H9 (cell line): Measurements from ENCODE around the gene CCNQ. TPM values are rescaled to one million over a fixed set of nuclear protein-coding genes. Genes with fewer than 3 reads are reported as not detected.

Experiments
- DNase-seq: peaks from one replicate; pipeline ENCODE4 v3.0.0-alpha.2; 2017
- H2AFZ ChIP-seq: one replicate; pipeline ENCODE4 v1.6.1; 2013; ENCODE audit warnings: mild to moderate bottlenecking, low read length, control low read depth, moderate library complexity
- H2AK5ac ChIP-seq: 2 replicates; pipeline ENCODE4 v1.6.1; 2013; ENCODE audit warnings: low read length, control low read depth, mixed read lengths; ENCODE audit not compliant: insufficient read length
- H2BK120ac ChIP-seq: one replicate; pipeline ENCODE4 v1.6.1; 2013; ENCODE audit warnings: low read depth, mild to moderate bottlenecking, low read length, control low read depth, inconsistent platforms; ENCODE audit not compliant: poor library complexity, severe bottlenecking
- H2BK12ac ChIP-seq: 2 replicates; pipeline ENCODE4 v1.6.1; 2013; ENCODE audit warnings: low read length, control low read depth, mixed read lengths, low read depth; ENCODE audit not compliant: insufficient read length
- H2BK15ac ChIP-seq: 2 replicates; pipeline ENCODE4 v1.6.1; 2013; ENCODE audit warnings: low read depth, low read length, control low read depth
- H2BK20ac ChIP-seq: one replicate; pipeline ENCODE4 v1.6.1; 2013; ENCODE audit warnings: low read depth, mild to moderate bottlenecking, low read length, control low read depth, inconsistent platforms; ENCODE audit not compliant: poor library complexity, severe bottlenecking
- H2BK5ac ChIP-seq: 2 replicates; pipeline ENCODE4 v1.6.1; 2013; ENCODE audit warnings: low read length, control low read depth, mixed read lengths; ENCODE audit not compliant: insufficient read length
- H3K14ac ChIP-seq: 2 replicates; pipeline ENCODE4 v1.6.1; 2013; ENCODE audit warnings: low read length, control low read depth; ENCODE audit not compliant: insufficient read depth
- H3K18ac ChIP-seq: 2 replicates; pipeline ENCODE4 v1.6.1; 2013; ENCODE audit warnings: low read depth, mild to moderate bottlenecking, mixed read lengths, low read length, control low read depth; ENCODE audit not compliant: insufficient read length
- H3K23ac ChIP-seq: 2 replicates; pipeline ENCODE4 v1.6.1; 2013; ENCODE audit warnings: low read length, control low read depth, mixed read lengths, low read depth; ENCODE audit not compliant: insufficient read length
- H3K23me2 ChIP-seq: 2 replicates; pipeline ENCODE4 v1.6.1; 2013; ENCODE audit warnings: low read depth, mild to moderate bottlenecking, mixed read lengths, low read length, control low read depth; ENCODE audit not compliant: insufficient read length, poor library complexity, severe bottlenecking
- H3K27ac ChIP-seq: 2 replicates; pipeline ENCODE4 v1.5.1; 2013; ENCODE audit warnings: low read length, control low read depth, mixed read lengths, low read depth; ENCODE audit not compliant: insufficient read length
- H3K27me3 ChIP-seq: 2 replicates; pipeline ENCODE4 v1.6.1; 2013; ENCODE audit warnings: low read length, control low read depth, inconsistent platforms; ENCODE audit not compliant: insufficient read depth
- H3K4ac ChIP-seq: 2 replicates; pipeline ENCODE4 v1.6.1; 2013; ENCODE audit warnings: low read depth, mild to moderate bottlenecking, control low read depth, inconsistent platforms, low read length, moderate library complexity
- H3K4me1 ChIP-seq: 2 replicates; pipeline ENCODE4 v1.6.1; 2013; ENCODE audit warnings: low read length, control low read depth, inconsistent platforms; ENCODE audit not compliant: insufficient read depth
- H3K4me2 ChIP-seq: 2 replicates; pipeline ENCODE4 v1.6.1; 2013; ENCODE audit warnings: low read length, control low read depth, mixed read lengths; ENCODE audit not compliant: insufficient read length, insufficient read depth
- H3K56ac ChIP-seq: 2 replicates; pipeline ENCODE4 v1.6.1; 2013; ENCODE audit warnings: low read depth, mild to moderate bottlenecking, mixed read lengths, low read length, control low read depth; ENCODE audit not compliant: insufficient read length
- H3K79me1 ChIP-seq: 2 replicates; pipeline ENCODE4 v1.6.1; 2013; ENCODE audit warnings: low read depth, mild to moderate bottlenecking, moderate library complexity, low read length, control low read depth, inconsistent platforms; ENCODE audit not compliant: insufficient read depth, poor library complexity, severe bottlenecking
- H3K79me2 ChIP-seq: 2 replicates; pipeline ENCODE4 v1.6.1; 2013; ENCODE audit warnings: low read length, control low read depth, inconsistent platforms; ENCODE audit not compliant: insufficient read depth
- H3K9ac ChIP-seq: 2 replicates; pipeline ENCODE4 v1.6.1; 2013; ENCODE audit warnings: low read length, control low read depth, mixed read lengths; ENCODE audit not compliant: insufficient read length; ENCODE audit errors: extremely low read depth
- H3K9me3 ChIP-seq: one replicate; pipeline ENCODE4 v1.6.1; 2013; ENCODE audit warnings: low read depth, low read length, inconsistent platforms; ENCODE audit not compliant: control insufficient read depth
- H3T11ph ChIP-seq: one replicate; pipeline ENCODE4 v1.6.1; 2013; ENCODE audit warnings: mild to moderate bottlenecking, low read length, control low read depth, inconsistent platforms
- H4K20me1 ChIP-seq: one replicate; pipeline ENCODE4 v1.6.1; 2013; ENCODE audit not compliant: control insufficient read depth, insufficient read length, insufficient read depth
- H4K5ac ChIP-seq: 2 replicates; pipeline ENCODE4 v1.6.1; 2013; ENCODE audit warnings: low read depth, mild to moderate bottlenecking, mixed read lengths, low read length, control low read depth; ENCODE audit not compliant: insufficient read length
- H4K8ac ChIP-seq: replicated peaks from 2 replicates; pipeline ENCODE4 v1.6.1; 2013; ENCODE audit warnings: low read length, control low read depth, mixed read lengths, low read depth; ENCODE audit not compliant: insufficient read length
- H4K91ac ChIP-seq: 2 replicates; pipeline ENCODE4 v1.6.1; 2013; ENCODE audit warnings: low read depth, mild to moderate bottlenecking, moderate library complexity, mixed read lengths, low read length, control low read depth; ENCODE audit not compliant: insufficient read length
- H3K27ac Mint-ChIP-seq, 3 experiments: 2 replicates in 2 of 3; 3 replicates in 1 of 3; pipeline ENCODE4 v1.8.0; 2020 to 2021; ENCODE audit warnings: mixed read lengths in 3 of 3, mild to moderate bottlenecking in 1 of 3, moderate library complexity in 1 of 3
- H3K27me3 Mint-ChIP-seq: 2 replicates; pipeline ENCODE4 v1.8.0; 2021; ENCODE audit warnings: low read depth, mild to moderate bottlenecking, moderate library complexity, mixed read lengths
- H3K36me3 Mint-ChIP-seq, 3 experiments: 2 replicates in 2 of 3; 3 replicates in 1 of 3; pipeline ENCODE4 v1.8.0; 2020 to 2021; ENCODE audit warnings: low read depth in 3 of 3, mixed read lengths in 3 of 3; ENCODE audit not compliant: insufficient read depth in 1 of 3
- H3K4me1 Mint-ChIP-seq, 2 experiments: 2 replicates each; pipeline ENCODE4 v1.8.0; 2020; ENCODE audit warnings: mixed read lengths in 2 of 2
- H3K4me3 Mint-ChIP-seq, 2 experiments: 2 replicates in 1 of 2; 3 replicates in 1 of 2; pipeline ENCODE4 v1.8.0; 2020 to 2021; ENCODE audit warnings: mild to moderate bottlenecking in 2 of 2, mixed read lengths in 2 of 2, moderate library complexity in 1 of 2
- H3K9me3 Mint-ChIP-seq, 2 experiments: 2 replicates in 1 of 2; 3 replicates in 1 of 2; pipeline ENCODE4 v1.8.0; 2020; ENCODE audit warnings: mild to moderate bottlenecking in 2 of 2, mixed read lengths in 2 of 2, moderate library complexity in 1 of 2
- CTCF ChIP-seq: fragments of 200-600 bp; sonication (generic); conservative IDR thresholded peaks from 3 replicates; pipeline ENCODE4 v1.8.0; 2021; ENCODE audit warnings: antibody characterized with exemption, mild to moderate bottlenecking
- WGBS: extraction: QIAGEN DNeasy Blood & Tissue Kit; methylation state at CpG from one replicate; pipeline ENCODE4 v1.1.7; 2013; ENCODE audit warnings: missing lambda C conversion rate, low lambda C conversion rate, mixed read lengths; ENCODE audit not compliant: insufficient read length; ENCODE audit errors: extremely low coverage; 5-methylcytosine and 5-hydroxymethylcytosine counted together
- total RNA-seq: library from RNA; stranded (reverse); gene quantifications from 2 replicates; pipeline ENCODE4 v1.2.1, GENCODE V29; 2021

The CCNQ gene
- total RNA-seq, 1 experiment from 2014 or later, result 18.4 TPM

- Histone ChIP-seq H3K27me3 (peaks cover 51% of the 10 kb centered on the region), H3K9ac (no peak overlapping the region), H4K5ac (no peak overlapping the region), H3T11ph (no peak overlapping the region), H3K56ac (no peak overlapping the region), H2BK5ac (no peak overlapping the region), H3K14ac (no peak overlapping the region), H3K79me2 (no peaks in the 10 kb centered on the region), H3K4me1 (no peaks in the 10 kb centered on the region; the same call in 1 of the 2 replicates), H2BK12ac (no peak overlapping the region), H2BK15ac (no peak overlapping the region), H3K9me3 (peaks cover 27% of the 10 kb centered on the region), H3K79me1 (no peaks in the 10 kb centered on the region), H4K8ac (no peak overlapping the region), H3K4me2 (peak overlapping the region; percentile 9), H2BK120ac (no peak overlapping the region), H3K23me2 (peaks cover 14% of the 10 kb centered on the region), H3K4ac (no peak overlapping the region), H2BK20ac (no peak overlapping the region), H3K18ac (no peak overlapping the region), H4K20me1 (peaks cover 2% of the 10 kb centered on the region), H4K91ac (no peak overlapping the region), H2AFZ (no peak overlapping the region), H3K27ac (no peak overlapping the region), H3K23ac (no peak overlapping the region), H2AK5ac (no peak overlapping the region)
- Mint-ChIP-seq H3K9me3 (peaks cover 54 to 68% of the 10 kb centered on the region in 2 experiments), H3K4me3 (peak overlapping the region in 1 of 2 experiments; percentile 65; a peak in 2 of 5 replicates), H3K36me3 (peaks cover 0 to 4% (median 0%) of the 10 kb centered on the region in 3 experiments; a peak in 2 of 7 replicates), H3K27ac (no peak overlapping the region), H3K27me3 (peaks cover 62% of the 10 kb centered on the region), H3K4me1 (peaks cover 5 to 7% of the 10 kb centered on the region in 2 experiments)
- TF ChIP-seq CTCF, result no peak
- DNase-seq, result peak; percentile 25
- no CpG with 5 or more reads among the region's 85 CpGs for WGBS
Observed at GRCh38 chrX:153647461-153648357, 48.8 kb upstream of the CCNQ start.
